IMR-90 (cell line): ENCODE results near the gene ATRNL1. TPM values are rescaled to one million over a fixed set of nuclear protein-coding genes. Genes with fewer than 3 reads are reported as not detected.
A peak's percentile ranks its signal among the peaks of the same experiment; 100 is the strongest.

Experiments used
- ATAC-seq: fragments of 200-7000 bp; cut with Tn5 transposase; 2 replicates; pipeline ENCODE4 v1.9.1; 2020; ENCODE audit warnings: low read depth, mild to moderate bottlenecking, moderate library complexity
- BruUV-seq: library from RNA; stranded (reverse); fragments of 400-500 nt; replicated peaks from 2 replicates; lab custom pipeline; 2021; lab: Mats Ljungman, UMichigan
- CTCF ChIA-PET: fragments of 300-600 bp; formaldehyde crosslinking; extraction: SDS; loops from one replicate; lab custom pipeline; 2021; ENCODE audit warnings: antibody characterized with exemption; lab: Yijun Ruan, JAX
- POLR2A ChIA-PET: fragments of 300-600 bp; sonication (Branson Sonifier 250); formaldehyde crosslinking; loops from one replicate; lab custom pipeline; 2022; ENCODE audit warnings: antibody characterized with exemption; ENCODE audit not compliant: unreplicated experiment; lab: Charles Lee
- DNase-seq: peaks from one replicate; pipeline ENCODE4 v3.0.0; 2013
- H2AFZ ChIP-seq: replicated peaks from 2 replicates; pipeline ENCODE3; 2013; ENCODE audit warnings: low read length, mild to moderate bottlenecking; ENCODE audit not compliant: poor library complexity
- H2AK5ac ChIP-seq: 2 replicates; pipeline ENCODE4 v1.6.1; 2013; ENCODE audit warnings: low read depth, low read length, inconsistent platforms
- H2AK9ac ChIP-seq: replicated peaks from 2 replicates; pipeline ENCODE3; 2013; ENCODE audit warnings: mild to moderate bottlenecking, low read depth, low read length, moderate library complexity; ENCODE audit not compliant: poor library complexity
- H2BK120ac ChIP-seq: 2 replicates; pipeline ENCODE4 v1.6.1; 2013; ENCODE audit warnings: low read depth, low read length, inconsistent platforms
- H2BK15ac ChIP-seq: 3 replicates; pipeline ENCODE4 v1.6.1; 2013; ENCODE audit warnings: low read depth, low read length, inconsistent platforms
- H2BK20ac ChIP-seq: 2 replicates; pipeline ENCODE4 v1.6.1; 2013; ENCODE audit warnings: low read depth, mild to moderate bottlenecking, inconsistent platforms, low read length, moderate library complexity
- H2BK5ac ChIP-seq: 2 replicates; pipeline ENCODE4 v1.6.1; 2013; ENCODE audit warnings: mild to moderate bottlenecking, low read depth, low read length, inconsistent platforms; ENCODE audit not compliant: poor library complexity, severe bottlenecking
- H3K14ac ChIP-seq: replicated peaks from 2 replicates; pipeline ENCODE4 v1.6.1; 2013; ENCODE audit warnings: low read depth, low read length, inconsistent platforms
- H3K18ac ChIP-seq: 2 replicates; pipeline ENCODE4 v1.6.1; 2013; ENCODE audit warnings: low read depth, low read length, control low read depth
- H3K23ac ChIP-seq: 2 replicates; pipeline ENCODE4 v1.6.1; 2013; ENCODE audit warnings: low read depth, low read length, inconsistent platforms
- H3K27ac ChIP-seq: 2 replicates; pipeline ENCODE4 v1.5.1; 2013; ENCODE audit warnings: mild to moderate bottlenecking, control low read depth, low read length; ENCODE audit not compliant: insufficient read depth
- H3K27me3 ChIP-seq: 2 replicates; pipeline ENCODE4 v1.6.1; 2013; ENCODE audit warnings: low read length; ENCODE audit not compliant: control insufficient read depth, insufficient read depth
- H3K36me3 ChIP-seq: 2 replicates; pipeline ENCODE4 v1.6.1; 2013; ENCODE audit warnings: low read length, mixed read lengths; ENCODE audit not compliant: control insufficient read depth, insufficient read depth
- H3K4ac ChIP-seq: 2 replicates; pipeline ENCODE4 v1.6.1; 2013; ENCODE audit warnings: low read depth, low read length, inconsistent platforms
- H3K4me1 ChIP-seq: 2 replicates; pipeline ENCODE4 v1.6.1; 2013; ENCODE audit warnings: low read length, mixed read lengths; ENCODE audit not compliant: control insufficient read depth, insufficient read depth
- H3K4me2 ChIP-seq: 2 replicates; pipeline ENCODE4 v1.6.1; 2013; ENCODE audit warnings: low read depth, mild to moderate bottlenecking, control low read depth, low read length, moderate library complexity
- H3K4me3 ChIP-seq: 2 replicates; pipeline ENCODE4 v1.5.1; 2013; ENCODE audit warnings: low read depth, mild to moderate bottlenecking, control low read depth, low read length, moderate library complexity; ENCODE audit not compliant: insufficient read depth
- H3K56ac ChIP-seq: 2 replicates; pipeline ENCODE4 v1.6.1; 2013; ENCODE audit warnings: low read length, inconsistent platforms; ENCODE audit not compliant: insufficient read depth; ENCODE audit errors: extremely low read depth
- H3K79me1 ChIP-seq, 2 experiments: 2 replicates each; pipeline ENCODE4 v1.6.1; 2013; ENCODE audit warnings: low read length in 2 of 2, inconsistent platforms in 1 of 2, low read depth in 1 of 2
- H3K9ac ChIP-seq: 2 replicates; pipeline ENCODE4 v1.6.1; 2013; ENCODE audit warnings: low read depth, low read length, control low read depth
- H3K9me1 ChIP-seq: 2 replicates; pipeline ENCODE4 v1.6.1; 2013; ENCODE audit warnings: low read length, inconsistent platforms; ENCODE audit not compliant: insufficient read depth
- H3K9me3 ChIP-seq: 2 replicates; pipeline ENCODE4 v1.6.1; 2013; ENCODE audit warnings: low read length; ENCODE audit not compliant: control insufficient read depth, insufficient read depth
- H4K20me1 ChIP-seq: 2 replicates; pipeline ENCODE4 v1.6.1; 2013; ENCODE audit warnings: low read length, inconsistent platforms; ENCODE audit not compliant: insufficient read depth
- H4K5ac ChIP-seq: 2 replicates; pipeline ENCODE4 v1.6.1; 2013; ENCODE audit warnings: mild to moderate bottlenecking, low read depth, low read length, control low read depth
- H4K8ac ChIP-seq, 2 experiments: 2 replicates each; pipeline ENCODE4 v1.6.1; 2013; ENCODE audit warnings: low read depth in 2 of 2, low read length in 2 of 2, control low read depth in 1 of 2, inconsistent platforms in 1 of 2
- H4K91ac ChIP-seq: 2 replicates; pipeline ENCODE4 v1.6.1; 2013; ENCODE audit warnings: low read depth, low read length, inconsistent platforms; ENCODE audit not compliant: insufficient read depth
- BHLHE40 ChIP-seq: fragments of 150-350 bp; IDR thresholded peaks from 2 replicates; pipeline ENCODE4 v1.6.1; 2016; ENCODE audit warnings: mild to moderate bottlenecking, low read depth, low read length
- CEBPB ChIP-seq: IDR thresholded peaks from 2 replicates; pipeline ENCODE4 v1.6.1; 2012; ENCODE audit warnings: low read depth, low read length, improper control_type of control experiment
- CHD1 ChIP-seq: IDR thresholded peaks from 2 replicates; pipeline ENCODE4 v1.6.1; 2012; ENCODE audit warnings: low read depth, low read length, improper control_type of control experiment
- ELK1 ChIP-seq: fragments of 150-350 bp; IDR thresholded peaks from 2 replicates; pipeline ENCODE4 v1.6.1; 2016; ENCODE audit warnings: low read depth, mild to moderate bottlenecking, low read length, moderate library complexity, borderline replicate concordance
- FOS ChIP-seq: fragments of 150-350 bp; IDR thresholded peaks from 2 replicates; pipeline ENCODE4 v1.6.1; 2016; ENCODE audit warnings: low read depth, low read length
- MAFK ChIP-seq: IDR thresholded peaks from 2 replicates; pipeline ENCODE4 v1.6.1; 2012; ENCODE audit warnings: low read depth, low read length, improper control_type of control experiment
- MAZ ChIP-seq: IDR thresholded peaks from 2 replicates; pipeline ENCODE4 v1.6.1; 2012; ENCODE audit warnings: low read depth, mild to moderate bottlenecking, low read length, improper control_type of control experiment, moderate library complexity, borderline replicate concordance
- MXI1 ChIP-seq: IDR thresholded peaks from 2 replicates; pipeline ENCODE4 v1.6.1; 2012; ENCODE audit warnings: low read depth, mild to moderate bottlenecking, low read length, moderate library complexity, borderline replicate concordance
- NFE2L2 ChIP-seq: fragments of 150-350 bp; IDR thresholded peaks from 2 replicates; pipeline ENCODE4 v1.6.1; 2016; ENCODE audit warnings: low read depth, mild to moderate bottlenecking, low read length
- POLR2A ChIP-seq: IDR thresholded peaks from 2 replicates; pipeline ENCODE4 v1.6.1; 2012; ENCODE audit warnings: mild to moderate bottlenecking, low read depth, low read length
- RAD21 ChIP-seq: IDR thresholded peaks from 2 replicates; pipeline ENCODE4 v1.6.1; 2012; ENCODE audit warnings: low read length, improper control_type of control experiment
- RCOR1 ChIP-seq: IDR thresholded peaks from 2 replicates; pipeline ENCODE4 v1.6.1; 2012; ENCODE audit warnings: mild to moderate bottlenecking, low read length, improper control_type of control experiment; ENCODE audit not compliant: insufficient replicate concordance
- RFX5 ChIP-seq: IDR thresholded peaks from 2 replicates; pipeline ENCODE4 v1.8.0; 2012; ENCODE audit warnings: low read depth, mild to moderate bottlenecking, low read length, moderate library complexity
- SMC3 ChIP-seq: fragments of 150-350 bp; IDR thresholded peaks from 2 replicates; pipeline ENCODE4 v1.6.1; 2016; ENCODE audit warnings: low read depth, mild to moderate bottlenecking, antibody characterized with exemption, low read length, moderate library complexity
- USF2 ChIP-seq: fragments of 150-350 bp; IDR thresholded peaks from 2 replicates; pipeline ENCODE4 v1.6.1; 2017; ENCODE audit warnings: mild to moderate bottlenecking, antibody characterized with exemption, low read length, low read depth
- WGBS, 2 experiments: methylation state at CpG; one replicate each; pipeline versions ENCODE4 v1.1.5 to v1.1.7; 2013; ENCODE audit warnings: missing lambda C conversion rate in 2 of 2; ENCODE audit not compliant: insufficient read length in 1 of 2; ENCODE audit errors: extremely low coverage in 2 of 2; 5-methylcytosine and 5-hydroxymethylcytosine counted together
- dilution Hi-C: fragments of 300-500 bp; cut with HindIII; formaldehyde crosslinking; loops from one replicate; pipeline ENCODE4 v1.14.3; 2018; ENCODE audit warnings: low sequenced_read_pairs; ENCODE audit not compliant: unreplicated experiment
- in situ Hi-C: fragments of 300-500 bp; cut with MboI; formaldehyde crosslinking; loops from 3 replicates; pipeline ENCODE4 v1.14.3; 2019; ENCODE audit warnings: low sequenced_read_pairs, inconsistent platforms, mixed read lengths
- intact Hi-C: fragments of 100-400 bp; cut with micrococcal nuclease; formaldehyde crosslinking; loops from 2 replicates; pipeline ENCODE4 v1.10.0; 2022
- polyA plus RNA-seq, 3 experiments: library from polyadenylated mRNA; depleted of rRNA; stranded (reverse); fragments of >200 nt; gene quantifications; 2 replicates each; pipeline ENCODE4 v1.2.3, GENCODE V29; 2012; ENCODE audit warnings: low replicate concordance in 1 of 3
- total RNA-seq: library from RNA; depleted of rRNA; stranded (reverse); fragments of >200 nt; gene quantifications from 2 replicates; pipeline ENCODE4 v1.2.3, GENCODE V29; 2012
- TF ChIP-seq, protein P1 (sequence below): conservative IDR thresholded peaks from 2 replicates; pipeline ENCODE4 v1.5.1; 2012; ENCODE audit warnings: mild to moderate bottlenecking, low read depth, low read length, improper control_type of control experiment

ATRNL1 gene
- total and polyA plus RNA-seq, 2 of the 4 experiments (the other 2 are of a cell fraction), result 0.18 to 0.19 TPM

DNA sequence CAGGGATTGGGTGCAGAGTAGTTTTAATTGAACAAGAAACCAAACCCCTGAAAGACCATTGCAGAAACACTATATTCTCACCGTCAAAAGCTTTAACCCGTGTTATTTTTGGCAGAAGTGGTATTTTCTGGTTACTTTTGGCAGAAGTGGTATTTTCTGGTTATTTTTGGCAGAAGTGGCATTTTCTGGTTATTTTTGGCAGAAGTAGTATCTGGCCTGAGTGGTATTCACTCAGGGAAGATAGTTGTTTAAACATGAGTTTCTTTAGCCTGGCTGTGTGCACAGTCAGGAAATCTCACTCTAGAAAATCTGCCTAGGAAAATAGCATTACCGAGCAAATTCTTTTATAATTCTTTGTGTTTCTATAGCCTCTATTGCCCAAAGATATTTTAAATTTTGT, 857.2 kb downstream of the ATRNL1 start:
- no peak overlapping the region for H3K9ac ChIP-seq
- peaks cover 7% of the 10 kb centered on the region for H3K9me1 ChIP-seq
- H3K79me1 ChIP-seq, result no peaks in the 10 kb centered on the region
- peak overlapping the region; percentile 91; the same call in 1 of the 2 replicates for H2BK20ac ChIP-seq
- H3K27ac ChIP-seq, result no peak overlapping the region
- H3K27me3 ChIP-seq, result no peaks in the 10 kb centered on the region
- no peaks in the 10 kb centered on the region for H4K20me1 ChIP-seq
- dilution Hi-C loops, result no loop called here
- no TSS peak for BruUV-seq
- H3K36me3 ChIP-seq, result no peaks in the 10 kb centered on the region
- no peak overlapping the region for H2AK5ac ChIP-seq
- CTCF ChIA-PET, result interaction anchor here (4.1 kb wide), 1 partner anchor 120 kb away, joined by 15 read pairs; no protein-coding TSS in a partner anchor
- no peak for ATAC-seq
- no peaks in the 10 kb centered on the region for H3K9me3 ChIP-seq
- no CpG with 5 or more reads among the region's 3 CpGs for WGBS, 2 experiments
- peaks cover 18% of the 10 kb centered on the region for H3K4me1 ChIP-seq
- H3K4ac ChIP-seq, result peak overlapping the region; percentile 82; the same call in 1 of the 2 replicates
- peak overlapping the region; percentile 94 for H2BK120ac ChIP-seq
- peak; percentile 40 for DNase-seq
- no peak overlapping the region for H3K4me3 ChIP-seq
- peak overlapping the region; percentile 52; the same call in 1 of the 2 replicates for H3K18ac ChIP-seq
- H2BK5ac ChIP-seq, result no peak overlapping the region
- H4K8ac ChIP-seq, result no peak overlapping the region
- POLR2A ChIA-PET, result no interaction called here
- H2AFZ ChIP-seq, result no peak overlapping the region
- H3K56ac ChIP-seq, result no peak overlapping the region
- no peak overlapping the region for H3K4me2 ChIP-seq
- H3K23ac ChIP-seq, result no peak overlapping the region
- no peak overlapping the region for H2AK9ac ChIP-seq
- H4K5ac ChIP-seq, result no peak overlapping the region; the same call in 1 of the 2 replicates
- TF ChIP-seq MAFK (no peak), FOS (no peak), BHLHE40 (no peak), MXI1 (no peak), RAD21 (no peak), NFE2L2 (no peak), CHD1 (no peak), SMC3 (no peak), CEBPB (no peak), USF2 (no peak), MAZ (no peak), RCOR1 (no peak), RFX5 (no peak), ELK1 (no peak), POLR2A (no peak)
- TF ChIP-seq, protein P1, sequence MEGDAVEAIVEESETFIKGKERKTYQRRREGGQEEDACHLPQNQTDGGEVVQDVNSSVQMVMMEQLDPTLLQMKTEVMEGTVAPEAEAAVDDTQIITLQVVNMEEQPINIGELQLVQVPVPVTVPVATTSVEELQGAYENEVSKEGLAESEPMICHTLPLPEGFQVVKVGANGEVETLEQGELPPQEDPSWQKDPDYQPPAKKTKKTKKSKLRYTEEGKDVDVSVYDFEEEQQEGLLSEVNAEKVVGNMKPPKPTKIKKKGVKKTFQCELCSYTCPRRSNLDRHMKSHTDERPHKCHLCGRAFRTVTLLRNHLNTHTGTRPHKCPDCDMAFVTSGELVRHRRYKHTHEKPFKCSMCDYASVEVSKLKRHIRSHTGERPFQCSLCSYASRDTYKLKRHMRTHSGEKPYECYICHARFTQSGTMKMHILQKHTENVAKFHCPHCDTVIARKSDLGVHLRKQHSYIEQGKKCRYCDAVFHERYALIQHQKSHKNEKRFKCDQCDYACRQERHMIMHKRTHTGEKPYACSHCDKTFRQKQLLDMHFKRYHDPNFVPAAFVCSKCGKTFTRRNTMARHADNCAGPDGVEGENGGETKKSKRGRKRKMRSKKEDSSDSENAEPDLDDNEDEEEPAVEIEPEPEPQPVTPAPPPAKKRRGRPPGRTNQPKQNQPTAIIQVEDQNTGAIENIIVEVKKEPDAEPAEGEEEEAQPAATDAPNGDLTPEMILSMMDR, result no peak
- in situ Hi-C loops, result no loop called here
- peak overlapping the region; percentile 86 for H4K91ac ChIP-seq
- intact Hi-C loops, result no loop called here
- H2BK15ac ChIP-seq, result no peak overlapping the region
- H3K14ac ChIP-seq, result no peak overlapping the region
